Body of pancreas (tissue), 4 donors: ENCODE measurements around the gene SPATS2L.

Experiments used
- POLR2A ChIP-seq, 3 donors: fragments of 450-650 bp; IDR thresholded peaks; one replicate each; pipeline ENCODE4 v1.6.1; 2016; ENCODE audit warnings: antibody characterized with exemption in 3 of 3, mild to moderate bottlenecking in 2 of 3
- TF ChIP-seq, protein P1 (sequence below), 7 experiments: fragments of 450-650 bp in 4 of 7; fragments of 200-600 bp in 3 of 7; sonication (generic) in 3 of 7; IDR thresholded peaks; one replicate each; pipeline ENCODE4 v1.5.1; 2016 to 2019; ENCODE audit warnings: antibody characterized with exemption in 7 of 7

- TF ChIP-seq, protein P1, sequence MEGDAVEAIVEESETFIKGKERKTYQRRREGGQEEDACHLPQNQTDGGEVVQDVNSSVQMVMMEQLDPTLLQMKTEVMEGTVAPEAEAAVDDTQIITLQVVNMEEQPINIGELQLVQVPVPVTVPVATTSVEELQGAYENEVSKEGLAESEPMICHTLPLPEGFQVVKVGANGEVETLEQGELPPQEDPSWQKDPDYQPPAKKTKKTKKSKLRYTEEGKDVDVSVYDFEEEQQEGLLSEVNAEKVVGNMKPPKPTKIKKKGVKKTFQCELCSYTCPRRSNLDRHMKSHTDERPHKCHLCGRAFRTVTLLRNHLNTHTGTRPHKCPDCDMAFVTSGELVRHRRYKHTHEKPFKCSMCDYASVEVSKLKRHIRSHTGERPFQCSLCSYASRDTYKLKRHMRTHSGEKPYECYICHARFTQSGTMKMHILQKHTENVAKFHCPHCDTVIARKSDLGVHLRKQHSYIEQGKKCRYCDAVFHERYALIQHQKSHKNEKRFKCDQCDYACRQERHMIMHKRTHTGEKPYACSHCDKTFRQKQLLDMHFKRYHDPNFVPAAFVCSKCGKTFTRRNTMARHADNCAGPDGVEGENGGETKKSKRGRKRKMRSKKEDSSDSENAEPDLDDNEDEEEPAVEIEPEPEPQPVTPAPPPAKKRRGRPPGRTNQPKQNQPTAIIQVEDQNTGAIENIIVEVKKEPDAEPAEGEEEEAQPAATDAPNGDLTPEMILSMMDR (IDR thresholded peaks at IDR 0.05) = no peak
- TF ChIP-seq POLR2A (IDR thresholded peaks at IDR 0.05) = no peak
Observed at GRCh38 chr2:200411831-200412230, 105.3 kb downstream of the SPATS2L start.
